NCI-H146 treated with DMSO at 0.1 percent for 48 hours (cell line): ENCODE results near the gene IGFL2.
"Not testable (repeated sequence)": the region's sequence is repeated elsewhere in the genome, so short reads cannot be mapped to it uniquely, and the experiment has no call there.

Source experiments
- DNase-seq: peaks from one replicate; lab custom pipeline; 2025; ENCODE audit not compliant: unreplicated experiment; lab: John Stamatoyannopoulos, UW

IGFL2 gene

DNA sequence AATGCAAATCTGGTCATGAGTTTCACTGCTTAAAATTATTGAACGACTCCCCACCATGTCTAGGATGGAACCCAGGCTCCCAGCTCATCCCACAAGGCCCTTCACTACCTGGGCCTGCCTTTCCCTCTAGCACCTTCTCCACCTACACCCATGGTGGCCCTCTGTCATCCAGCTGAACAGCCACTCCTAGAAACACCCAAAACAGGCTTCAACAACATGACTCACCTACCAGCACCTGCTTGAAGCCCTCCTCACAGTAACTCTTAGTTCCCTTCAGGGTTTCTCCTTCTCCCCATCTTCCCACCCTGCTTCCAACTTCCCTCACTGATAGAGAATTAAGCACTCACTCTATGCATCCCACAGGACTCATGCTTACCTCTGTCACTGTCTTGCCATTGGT is 6.6 kb upstream of the IGFL2 start:
- no peak for DNase-seq

DNA sequence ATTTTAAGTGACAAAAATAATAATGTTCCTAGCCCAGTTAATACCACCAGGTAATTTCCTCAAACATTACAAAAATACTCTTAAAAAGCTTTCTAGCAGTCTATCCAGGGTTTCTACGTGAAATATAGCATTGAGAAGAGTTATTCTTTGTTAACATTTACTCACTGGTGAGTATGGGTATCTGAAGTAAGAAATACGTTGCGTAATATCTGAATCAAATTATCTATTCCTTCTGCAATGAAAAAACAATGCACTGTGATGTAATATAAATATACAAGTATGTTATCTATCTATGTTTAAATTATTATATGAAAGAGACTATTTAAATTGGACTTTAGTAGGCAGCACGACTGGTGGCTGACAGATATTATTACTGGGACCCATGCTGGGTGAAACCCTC is 5.7 kb upstream of the IGFL2 start:
- DNase-seq: no peak

DNA sequence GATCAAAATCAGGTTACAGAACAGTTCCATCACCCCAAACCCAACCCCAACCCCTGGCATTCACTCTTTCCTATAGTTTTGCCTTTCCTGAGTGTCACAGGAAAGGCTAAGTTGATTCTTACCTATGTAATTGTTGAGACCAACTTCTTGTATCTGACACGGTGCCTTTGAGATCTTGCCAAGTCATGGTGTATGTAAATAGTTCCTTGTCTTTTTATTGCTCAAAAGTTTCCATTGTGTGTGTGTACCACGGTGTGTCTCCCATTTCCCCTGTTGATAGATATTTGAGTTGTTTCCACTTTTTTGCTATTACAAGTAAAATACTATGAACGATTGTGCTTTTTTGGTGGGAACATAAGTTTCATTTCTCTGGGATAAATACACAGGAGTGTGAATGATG is 3.3 kb upstream of the IGFL2 start:
- no peak for DNase-seq

DNA sequence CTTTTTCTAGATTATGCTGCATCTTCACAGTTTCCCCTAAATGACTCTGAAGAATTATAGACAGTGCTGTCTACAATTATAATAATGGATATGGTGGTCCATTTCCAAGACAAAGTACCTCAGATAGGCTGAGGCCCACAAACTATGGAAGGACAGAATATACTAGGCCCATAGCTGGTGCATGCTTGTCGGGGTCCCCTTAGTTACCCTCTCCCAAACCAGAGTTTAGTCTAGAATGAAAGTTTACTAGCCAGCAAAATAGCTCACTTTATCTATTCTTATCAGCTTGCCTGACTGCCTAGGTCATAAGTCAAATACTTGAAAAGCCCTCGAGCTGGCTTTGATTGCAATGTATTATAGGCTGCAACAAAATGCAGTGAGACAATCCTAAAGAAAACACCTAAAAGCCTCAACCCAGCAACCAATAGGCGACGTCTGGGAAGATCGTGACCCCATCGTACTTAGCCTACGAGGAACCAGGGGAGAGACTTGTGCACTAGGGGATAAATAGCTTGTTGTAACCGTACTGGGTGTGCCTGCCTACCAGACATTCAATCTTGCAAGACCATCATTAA is 785 bp upstream of the IGFL2 start:
- no peak for DNase-seq

DNA sequence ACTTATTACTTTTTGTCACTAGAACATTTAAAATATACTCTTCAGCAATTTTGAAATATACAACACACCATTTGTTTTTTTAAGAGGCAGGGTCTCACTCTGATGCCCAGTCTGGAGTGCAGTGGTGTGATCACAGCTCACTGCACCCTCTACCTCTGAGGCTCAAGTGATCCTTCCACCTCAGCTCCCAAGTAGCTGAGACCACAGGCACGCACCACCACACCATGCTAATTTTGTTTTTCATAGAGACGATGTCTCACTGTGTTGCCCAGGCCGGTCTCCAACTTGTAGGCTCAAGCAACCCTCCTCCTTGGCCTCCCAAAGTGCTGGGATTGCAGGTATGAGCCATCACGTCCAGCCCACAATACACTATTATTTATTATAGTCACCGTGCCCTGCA is 2.6 kb downstream of the IGFL2 start:
- no peak for DNase-seq

DNA sequence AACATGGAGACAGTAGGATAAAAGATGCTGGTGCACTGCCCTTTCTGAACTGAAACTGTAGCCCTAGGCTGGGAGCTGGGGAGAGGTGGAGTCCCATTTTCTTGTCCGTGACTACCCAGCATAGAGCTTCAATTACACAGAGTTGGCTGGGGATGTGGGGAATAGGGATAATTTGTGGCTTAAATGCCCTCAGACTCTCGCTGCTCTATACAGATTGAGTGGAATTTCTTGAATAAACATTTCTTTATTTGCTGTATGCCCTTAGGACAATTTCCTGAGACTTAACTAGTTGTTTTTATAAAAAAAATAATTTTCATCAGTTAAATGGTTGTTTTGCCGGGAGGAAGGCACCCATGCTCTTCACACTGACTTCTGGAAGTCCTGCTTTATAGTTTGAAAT is 7.2 kb downstream of the IGFL2 start:
- no peak for DNase-seq

DNA sequence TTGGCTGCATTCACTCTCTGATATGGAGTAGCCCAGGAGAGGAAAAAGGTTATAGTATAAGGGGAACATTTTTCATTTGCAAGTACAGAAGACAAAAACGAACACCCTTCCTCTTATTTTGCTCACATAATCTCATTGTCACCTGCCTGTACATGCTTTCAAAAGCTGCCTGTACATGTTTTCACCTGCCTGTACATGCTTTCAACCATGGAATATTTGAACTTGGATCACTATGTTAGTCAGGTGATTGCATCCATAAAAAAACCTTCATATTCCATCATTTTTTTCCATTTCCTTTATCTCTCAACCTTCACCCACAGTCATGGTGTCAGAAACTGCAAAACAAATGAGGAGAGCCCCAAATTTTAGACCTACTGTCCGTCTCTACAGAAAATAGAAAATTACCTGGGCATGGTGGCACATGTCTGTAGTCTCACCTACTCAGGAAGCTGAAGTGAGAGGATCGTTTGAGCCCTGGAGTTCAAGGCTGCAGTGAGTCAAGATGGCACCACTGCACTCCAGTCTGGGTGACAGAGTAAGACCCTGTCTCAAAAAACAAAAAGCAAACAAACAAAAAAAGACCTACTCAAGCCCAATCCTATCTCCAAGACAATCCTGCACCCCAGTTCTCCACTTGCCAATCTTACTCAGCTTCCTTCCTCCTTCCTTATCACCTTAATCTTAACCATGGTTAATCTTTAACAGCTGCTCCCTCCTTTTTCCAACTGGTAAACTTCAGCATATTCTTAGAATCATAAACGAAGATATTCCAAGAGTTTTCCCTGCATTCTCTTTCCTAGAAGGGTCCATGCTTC is 11.6 kb downstream of the IGFL2 start:
- DNase-seq: no peak

DNA sequence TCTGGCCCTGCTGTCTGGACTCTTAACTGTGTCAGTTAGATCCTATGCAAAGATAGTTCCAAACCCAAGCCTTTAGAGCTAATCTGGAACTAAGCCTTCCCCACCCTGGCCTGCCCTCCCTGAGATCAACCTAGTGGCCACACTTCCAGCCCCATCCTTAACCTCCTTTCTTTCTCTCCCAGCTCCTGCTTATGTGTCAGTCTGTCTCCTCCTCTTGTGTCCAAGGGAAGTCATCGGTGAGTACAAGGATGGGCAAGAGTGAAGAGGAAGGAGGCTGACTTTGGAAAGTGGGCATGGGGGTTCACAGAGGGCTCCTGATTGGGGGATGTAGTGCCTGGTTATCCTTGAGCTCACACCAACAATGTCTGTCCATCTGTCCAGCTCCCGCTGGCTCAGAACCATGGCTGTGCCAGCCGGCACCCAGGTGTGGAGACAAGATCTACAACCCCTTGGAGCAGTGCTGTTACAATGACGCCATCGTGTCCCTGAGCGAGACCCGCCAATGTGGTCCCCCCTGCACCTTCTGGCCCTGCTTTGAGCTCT is 12.3 kb downstream of the IGFL2 start:
- DNase-seq: no peak

DNA sequence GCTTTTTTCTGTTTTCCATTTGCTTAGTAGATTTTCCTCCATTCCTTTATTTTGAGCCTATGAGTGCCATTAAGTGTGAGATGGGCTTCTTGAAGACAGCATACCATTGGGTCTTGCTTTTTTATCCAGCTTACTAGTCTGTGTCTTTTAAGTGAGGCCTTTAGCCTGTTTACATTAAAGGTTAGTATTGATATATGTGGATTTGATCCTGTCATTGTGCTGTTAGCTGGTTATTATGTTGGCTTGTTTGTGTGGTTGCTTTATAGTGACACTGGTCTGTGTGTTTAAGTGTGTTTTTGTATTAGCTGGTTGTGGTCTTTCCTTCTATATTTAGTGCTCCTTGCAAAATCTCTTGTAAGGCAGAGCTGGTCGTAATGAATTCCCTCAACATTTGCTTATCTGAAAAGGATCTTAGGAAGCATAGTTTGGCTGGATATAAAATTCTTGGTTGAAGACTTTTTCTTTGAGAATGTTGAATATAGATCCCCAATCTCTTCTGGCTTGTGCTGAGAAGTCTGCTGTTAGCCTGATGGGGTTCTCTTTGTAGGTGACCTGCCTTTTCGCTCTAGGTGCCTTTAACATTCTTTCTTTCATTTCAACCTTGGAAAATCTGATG is 13.7 kb downstream of the IGFL2 start:
- DNase-seq: not testable (repeated sequence)

DNA sequence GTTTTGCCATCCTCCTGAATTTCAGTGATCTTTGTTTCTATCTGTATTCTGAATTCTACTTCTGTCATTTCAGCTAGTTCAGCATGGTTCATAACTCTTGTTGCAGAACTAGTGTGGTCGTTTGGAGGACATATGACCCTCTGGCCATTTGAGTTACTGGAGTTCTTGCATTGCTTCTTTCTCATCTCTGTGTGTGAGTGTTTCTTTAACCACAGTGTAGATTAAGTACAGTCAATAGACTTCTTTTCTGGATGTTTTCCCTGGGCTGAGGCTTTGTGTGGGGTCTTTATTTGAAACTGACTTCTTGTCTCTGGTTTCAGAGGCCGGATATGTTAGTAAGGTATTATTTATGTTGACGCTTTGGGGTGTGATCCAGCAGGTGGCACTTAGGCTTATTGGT is 14.7 kb downstream of the IGFL2 start:
- no peak for DNase-seq

DNA sequence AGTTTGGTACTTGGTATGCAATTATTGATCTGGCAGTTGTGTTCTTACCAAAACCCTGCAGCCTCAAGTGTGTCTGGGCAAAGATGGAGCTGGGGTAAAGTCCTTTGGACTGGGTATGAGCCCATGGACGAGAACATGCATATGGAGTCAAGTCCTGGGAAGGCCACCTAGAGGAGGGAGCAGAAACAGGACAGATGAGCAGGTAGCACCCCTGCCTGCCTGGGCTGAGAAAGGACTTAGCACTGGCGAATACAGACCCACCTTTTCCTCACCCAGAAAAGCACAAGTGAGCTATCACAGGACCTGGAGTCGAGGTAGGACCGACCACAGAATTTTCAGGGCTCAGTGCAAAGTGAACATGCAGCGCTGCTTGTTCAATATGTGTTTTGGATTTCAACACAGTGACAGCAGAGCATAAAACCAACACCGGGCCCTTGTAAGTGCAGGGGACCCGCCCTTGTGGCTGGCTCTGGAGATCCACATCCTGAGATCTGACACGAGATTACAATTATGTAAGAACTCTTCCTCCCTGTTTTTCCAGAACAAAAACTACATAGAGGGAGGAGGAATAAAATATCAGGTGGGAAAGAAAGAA is 25.9 kb downstream of the IGFL2 start:
- no peak for DNase-seq

DNA sequence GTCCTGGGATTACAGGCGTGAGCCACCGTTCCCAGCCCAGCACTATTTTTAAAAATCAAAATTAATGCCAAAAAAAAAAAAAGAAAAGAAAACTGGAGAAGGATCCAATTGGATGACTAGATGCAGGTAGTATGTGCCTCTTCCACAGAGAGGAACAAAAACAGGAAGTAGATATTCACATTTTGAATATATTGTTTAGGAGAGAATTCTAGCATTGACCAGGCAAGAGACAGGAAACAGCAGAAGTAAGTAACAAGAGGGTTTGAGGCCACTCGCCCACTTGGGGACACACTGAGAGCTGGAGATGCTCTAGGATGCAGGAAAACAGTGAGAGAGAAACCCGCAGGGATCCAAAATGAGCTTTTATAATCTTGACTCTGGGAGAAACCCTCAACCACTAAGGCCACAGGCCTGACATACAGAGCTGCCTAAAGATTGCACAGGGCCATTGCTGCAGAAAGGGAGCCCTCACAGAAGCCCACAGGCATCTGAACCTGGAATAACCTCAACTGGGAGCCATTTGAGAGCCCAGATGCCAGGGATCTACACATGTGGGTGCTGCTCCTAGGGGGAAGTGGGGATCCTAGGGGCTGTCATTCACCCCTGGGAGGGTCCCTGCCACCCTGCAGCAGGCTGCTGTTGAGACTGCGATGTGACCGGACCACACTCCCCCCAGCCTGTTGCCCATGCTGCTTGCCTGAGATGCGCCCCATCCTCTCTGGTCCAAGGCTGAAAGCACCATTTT is 28.2 kb downstream of the IGFL2 start:
- DNase-seq: no peak

DNA sequence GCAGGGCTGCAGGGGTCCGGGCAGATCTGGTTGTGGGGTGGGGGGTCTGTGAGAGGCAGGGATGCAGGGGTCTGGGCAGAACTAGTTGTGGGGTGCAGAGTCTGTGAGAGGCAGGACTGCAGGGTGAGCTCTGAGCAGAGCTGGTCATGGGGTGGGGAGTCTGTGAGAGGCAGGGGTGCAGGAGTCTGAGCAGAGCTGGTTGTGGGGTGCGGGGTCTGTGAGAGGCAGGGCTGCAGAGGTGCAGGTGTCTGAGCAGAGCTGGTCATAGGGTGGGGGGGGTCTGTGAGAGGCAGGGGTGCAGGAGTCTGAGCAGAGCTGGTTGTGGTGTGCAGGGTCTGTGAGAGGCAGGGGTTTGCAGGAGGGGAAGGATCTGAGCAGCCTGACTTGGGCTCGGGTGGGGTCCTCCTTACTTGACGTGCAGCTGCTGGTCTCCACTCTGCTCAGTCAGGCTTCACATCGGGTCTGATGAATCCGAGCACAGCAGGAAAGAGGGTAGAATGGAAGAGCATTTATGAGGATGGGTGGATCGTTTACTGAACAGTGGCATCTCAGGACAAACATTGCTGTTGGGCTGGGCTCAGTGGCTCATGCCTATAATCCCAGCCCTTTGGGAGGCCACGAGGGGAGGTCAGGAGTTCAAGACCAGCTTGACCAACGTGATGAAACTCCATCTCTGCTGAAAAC is 31.2 kb downstream of the IGFL2 start:
- no peak for DNase-seq

DNA sequence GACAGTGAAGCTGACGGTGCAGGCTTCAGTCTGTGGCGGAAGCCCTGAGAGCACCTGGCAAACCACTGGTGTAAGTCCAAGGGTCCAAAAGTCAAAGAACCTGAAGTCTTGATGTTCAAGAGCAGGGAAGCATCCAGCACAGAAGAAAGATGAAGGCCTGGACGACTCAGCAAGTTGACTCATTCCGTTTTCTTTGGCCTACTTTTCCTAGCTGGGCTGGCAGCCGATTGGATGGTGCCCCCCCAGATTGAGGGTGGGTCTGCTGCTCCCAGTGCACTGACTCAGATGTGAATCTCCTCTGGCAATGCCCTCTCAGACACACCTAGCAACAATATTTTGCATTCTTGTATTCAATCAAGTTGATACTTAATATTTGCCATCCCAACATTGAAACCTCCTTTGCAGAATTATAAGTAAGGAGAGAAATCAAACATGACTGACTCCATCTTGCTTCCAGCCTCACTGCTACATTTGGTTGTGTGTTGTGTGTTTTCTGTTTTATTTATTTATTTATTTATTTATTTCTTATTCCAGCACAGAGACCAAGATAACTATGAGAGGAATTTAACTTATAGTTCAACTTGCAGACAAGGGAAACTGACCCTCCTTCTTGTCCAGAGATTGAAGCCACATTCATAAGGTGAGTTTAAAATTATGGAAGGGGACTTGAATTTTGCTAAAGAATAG is 32.8 kb downstream of the IGFL2 start:
- DNase-seq: no peak

DNA sequence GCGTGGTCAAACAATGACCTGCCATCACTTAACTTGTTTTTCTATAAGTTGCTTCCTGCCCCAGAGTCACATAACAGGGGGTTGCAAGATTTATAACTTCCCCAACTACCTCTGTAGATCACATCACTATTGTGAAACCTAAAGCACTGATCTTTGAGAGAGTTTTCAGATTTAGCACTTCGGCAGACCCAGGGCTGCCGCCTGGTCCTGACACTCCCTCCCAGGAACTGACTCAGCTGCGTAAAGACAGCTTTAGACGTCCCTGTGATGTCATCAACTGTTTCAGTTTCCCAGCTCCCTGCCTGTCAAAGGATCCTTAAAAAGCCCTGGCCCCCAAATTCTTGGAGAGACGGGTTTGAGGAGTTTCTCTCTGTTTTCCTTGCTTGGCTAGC is 33.3 kb downstream of the IGFL2 start:
- no peak for DNase-seq

DNA sequence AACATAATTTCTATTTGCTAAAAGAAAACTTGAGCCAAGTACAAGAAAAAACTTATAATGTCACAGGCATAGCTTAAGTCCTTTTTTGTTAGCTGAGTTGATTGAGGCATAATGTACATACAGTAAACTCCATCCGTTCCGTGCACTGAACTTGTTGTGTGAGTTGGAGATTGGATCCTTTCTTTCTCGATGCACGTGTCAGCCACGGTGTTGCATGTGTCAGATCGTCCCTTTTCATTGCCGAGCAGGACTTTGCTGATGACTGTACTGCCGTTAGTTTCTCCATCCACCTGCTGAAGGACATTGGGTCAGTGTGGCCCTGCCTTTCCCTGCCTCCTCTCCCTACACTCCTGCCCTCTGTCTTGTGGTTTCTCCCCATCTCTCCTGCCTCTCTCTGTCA is 34.4 kb downstream of the IGFL2 start:
- no peak for DNase-seq

DNA sequence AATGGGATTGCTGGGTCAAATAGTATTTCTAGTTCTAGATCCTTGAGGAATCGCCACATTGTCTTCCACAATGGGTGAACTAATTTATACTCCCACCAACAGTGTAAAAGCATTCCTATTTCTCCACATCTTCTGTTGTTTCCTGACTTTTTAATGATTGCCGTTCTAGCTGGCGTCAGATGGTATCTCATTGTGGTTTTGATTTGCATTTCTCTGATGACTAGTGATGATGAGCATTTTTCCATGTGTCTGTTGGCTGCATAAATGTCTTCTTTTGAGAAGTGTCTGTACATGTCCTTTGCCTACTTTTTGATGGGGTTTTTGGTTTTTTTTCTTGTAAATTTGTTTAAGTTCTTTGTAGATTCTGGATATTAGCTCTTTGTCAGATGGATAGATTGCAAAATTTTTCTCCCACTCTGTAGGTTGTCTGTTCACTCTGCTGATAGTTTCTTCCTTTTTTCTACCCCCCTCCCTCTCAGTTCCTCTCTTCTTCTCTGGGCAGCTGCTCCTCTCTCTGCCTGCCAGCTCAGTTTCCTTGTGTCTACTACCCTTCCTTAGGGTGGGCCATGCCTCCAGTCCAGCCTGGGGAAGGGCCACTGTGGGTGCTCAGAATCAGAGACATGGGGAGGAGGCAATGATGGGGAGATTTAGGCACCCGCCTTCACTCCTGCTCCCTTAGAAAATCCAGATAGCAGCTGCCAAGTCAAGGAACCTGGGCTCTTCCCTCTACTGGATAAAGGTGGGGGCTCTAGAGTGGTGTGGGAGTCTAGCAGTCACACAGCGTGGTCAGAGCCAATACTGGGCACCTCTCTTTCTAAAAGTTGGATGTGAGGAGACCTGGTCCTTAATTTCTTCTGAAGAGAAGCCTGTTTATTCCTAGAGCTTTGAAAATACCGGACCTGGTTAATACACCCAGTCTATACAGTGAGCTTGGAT is 37.0 kb downstream of the IGFL2 start:
- not testable (repeated sequence) for DNase-seq

DNA sequence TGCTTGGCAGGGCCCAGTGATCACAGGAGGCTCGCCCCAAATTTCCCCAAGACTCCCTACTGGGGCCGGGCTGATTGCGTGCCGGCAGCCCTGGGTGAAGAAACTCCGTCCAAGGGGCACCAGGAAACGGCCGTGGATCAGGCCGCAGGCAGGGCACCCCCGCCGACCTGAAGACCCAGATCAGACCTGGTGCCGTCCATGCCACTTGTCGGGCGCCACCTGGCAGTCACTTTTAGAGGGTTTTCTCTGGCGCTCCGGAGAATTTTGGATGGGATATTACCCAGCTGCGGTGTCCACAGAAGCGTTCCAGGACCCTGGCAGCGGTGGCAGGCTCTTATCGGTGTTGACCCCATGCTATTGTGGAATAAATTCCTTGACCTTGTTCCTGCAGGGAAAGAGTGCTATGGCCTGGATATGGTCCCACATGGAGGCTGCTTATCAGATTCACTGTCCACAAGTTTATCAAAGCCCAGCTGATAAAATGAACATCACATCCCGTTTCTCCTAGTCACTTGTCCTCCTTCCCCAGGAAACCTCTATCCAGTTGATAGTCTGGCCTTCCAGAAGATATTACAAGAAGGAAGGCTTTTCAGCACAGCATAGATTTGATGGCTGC is 38.2 kb downstream of the IGFL2 start:
- DNase-seq: no peak

DNA sequence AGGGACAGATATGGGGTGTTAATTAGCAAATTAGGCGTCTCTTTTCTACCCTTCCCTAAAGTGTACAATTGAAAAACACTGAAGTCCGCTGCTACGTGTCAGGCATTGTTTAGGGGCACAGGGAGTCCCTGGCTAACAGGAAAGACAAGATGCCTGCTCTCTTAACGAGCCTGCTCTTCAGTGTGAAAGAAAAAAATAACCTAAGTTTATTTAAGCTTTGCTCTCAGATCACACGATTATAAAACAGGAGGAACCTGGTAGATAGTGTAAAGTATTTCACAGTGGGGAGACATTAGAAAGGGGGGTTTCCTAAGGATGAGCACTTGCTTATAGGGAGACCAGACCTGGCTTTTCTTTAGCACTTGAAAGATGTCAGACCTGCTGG is 38.7 kb downstream of the IGFL2 start:
- DNase-seq: peak; percentile 7
